K562 (cell line): ENCODE data around the gene TOGARAM2. TPM values are rescaled to one million over a fixed set of nuclear protein-coding genes. Genes with fewer than 3 reads are reported as not detected.
A peak's percentile ranks its signal among the peaks of the same experiment; 100 is the strongest.

Experiments
- ATAC-seq: fragments of 200-7000 bp; cut with Tn5 transposase; 3 replicates; pipeline ENCODE4 v1.9.1; 2020; ENCODE audit warnings: moderate library complexity
- BruUV-seq: library from RNA; stranded (reverse); fragments of 400-500 nt; replicated peaks from 2 replicates; lab custom pipeline; 2021; lab: Mats Ljungman, UMichigan
- CTCF ChIA-PET: fragments of 300-600 bp; formaldehyde crosslinking; extraction: SDS; loops from one replicate; lab custom pipeline; 2021; ENCODE audit warnings: low intra/inter-chr PET ratio; lab: Yijun Ruan, JAX
- POLR2A ChIA-PET: fragments of 300-600, 350-650 bp; sonication (Branson Sonifier 250); formaldehyde crosslinking; extraction: SDS; loops from one replicate; lab custom pipeline; 2021; ENCODE audit warnings: antibody characterized with exemption, inconsistent platforms; lab: Yijun Ruan, JAX
- DNase-seq, 4 experiments: peaks; one replicate each; pipeline versions ENCODE4 v3.0.0 to v3.0.0-alpha.2; 2011 to 2018; ENCODE audit warnings: low spot score in 3 of 4, mixed read lengths in 3 of 4; ENCODE audit errors: extremely low read depth in 1 of 4
- FAIRE-seq: peaks from 2 replicates; lab custom pipeline; 2011; peaks lifted over from hg19 to GRCh38; lab: Jason Lieb, UNC
- H2AFZ ChIP-seq: 2 replicates; pipeline ENCODE4 v1.6.0; 2011; ENCODE audit warnings: low read depth, low read length, control low read depth, inconsistent platforms
- H3K27ac ChIP-seq: fragments of 200-600 bp; 3 replicates; pipeline ENCODE4 v1.8.0; 2011; ENCODE audit warnings: low read depth, mild to moderate bottlenecking, control low read depth, inconsistent platforms, low read length, moderate library complexity, mixed read lengths; ENCODE audit errors: extremely low read depth
- H3K27me3 ChIP-seq, 2 experiments: fragments of 300-600 bp in 1 of 2; 2 replicates in 1 of 2; 3 replicates in 1 of 2; pipeline versions ENCODE4 v1.6.0 to v1.8.0; 2011; ENCODE audit warnings: inconsistent platforms in 2 of 2, low read length in 2 of 2, mild to moderate bottlenecking in 1 of 2, mixed read lengths in 1 of 2, moderate library complexity in 1 of 2; ENCODE audit not compliant: control insufficient read depth in 2 of 2, insufficient read depth in 2 of 2
- H3K36me3 ChIP-seq: fragments of 300-600 bp; 3 replicates; pipeline ENCODE4 v1.8.0; 2011; ENCODE audit warnings: mild to moderate bottlenecking, low read length, inconsistent platforms; ENCODE audit not compliant: control insufficient read depth, insufficient read depth
- H3K4me1 ChIP-seq, 2 experiments: fragments of 200-600 bp in 1 of 2; replicated peaks in 1 of 2; 2 replicates in 1 of 2; 3 replicates in 1 of 2; pipeline versions ENCODE4 v1.5.1 to v1.8.0; 2011; ENCODE audit warnings: inconsistent platforms in 2 of 2, low read length in 2 of 2, mild to moderate bottlenecking in 1 of 2, mixed read lengths in 1 of 2, moderate library complexity in 1 of 2; ENCODE audit not compliant: control insufficient read depth in 2 of 2, insufficient read depth in 2 of 2
- H3K4me2 ChIP-seq: 2 replicates; pipeline ENCODE4 v1.6.1; 2011; ENCODE audit warnings: low read length, control low read depth, inconsistent platforms, mixed read lengths; ENCODE audit not compliant: insufficient read depth
- H3K4me3 ChIP-seq: fragments of 200-600 bp; sonication (generic), shearing (Covaris generic); 2 replicates; pipeline ENCODE4 v1.5.1; 2016; ENCODE audit warnings: control low read depth, inconsistent platforms
- H3K79me2 ChIP-seq: fragments of 200-600 bp; 3 replicates; pipeline ENCODE4 v1.8.0; 2011; ENCODE audit warnings: low read length, inconsistent platforms; ENCODE audit not compliant: control insufficient read depth, insufficient read depth
- H3K9ac ChIP-seq, 2 experiments: 2 replicates each; pipeline versions ENCODE4 v1.6.0 to v1.6.1; 2011; ENCODE audit warnings: low read depth in 2 of 2, low read length in 2 of 2, control low read depth in 1 of 2, inconsistent platforms in 1 of 2, mild to moderate bottlenecking in 1 of 2, mixed read lengths in 1 of 2; ENCODE audit not compliant: insufficient read depth in 1 of 2
- H3K9me1 ChIP-seq: one replicate; pipeline ENCODE4 v1.6.0; 2011; ENCODE audit warnings: inconsistent platforms, mild to moderate bottlenecking, low read length, moderate library complexity; ENCODE audit not compliant: control insufficient read depth, insufficient read depth
- H3K9me3 ChIP-seq: replicated peaks from 2 replicates; pipeline ENCODE4 v1.5.1; 2011; ENCODE audit warnings: low read depth, low read length, inconsistent platforms; ENCODE audit not compliant: control insufficient read depth, insufficient read depth
- H4K20me1 ChIP-seq: replicated peaks from 2 replicates; pipeline ENCODE4 v1.6.1; 2011; ENCODE audit warnings: low read length, inconsistent platforms, mixed read lengths; ENCODE audit not compliant: control insufficient read depth, insufficient read depth
- ADNP ChIP-seq: fragments of 200-800 bp; sonication (Bioruptor generic); IDR thresholded peaks from 2 replicates; pipeline ENCODE4 v1.6.1; 2016; ENCODE audit warnings: missing genetic modification characterization, missing compliant biosample characterization
- ASH1L ChIP-seq: fragments of 450-650 bp; IDR thresholded peaks from 2 replicates; pipeline ENCODE4 v1.6.1; 2018; ENCODE audit warnings: borderline replicate concordance, mild to moderate bottlenecking, low read depth; ENCODE audit not compliant: partially characterized antibody
- CBX5 ChIP-seq: IDR thresholded peaks from 2 replicates; pipeline ENCODE4 v1.6.1; 2014; ENCODE audit warnings: low read depth, borderline replicate concordance
- CHAMP1 ChIP-seq: fragments of 450-650 bp; IDR thresholded peaks from 2 replicates; pipeline ENCODE4 v1.6.1; 2016; ENCODE audit warnings: mild to moderate bottlenecking
- CREM ChIP-seq: IDR thresholded peaks from 2 replicates; pipeline ENCODE4 v1.6.1; 2014; ENCODE audit warnings: antibody characterized with exemption, low read depth
- L3MBTL2 ChIP-seq: fragments of 450-650 bp; IDR thresholded peaks from 2 replicates; pipeline ENCODE4 v1.6.1; 2016; ENCODE audit warnings: mild to moderate bottlenecking, moderate library complexity
- MAFK ChIP-seq: IDR thresholded peaks from 2 replicates; pipeline ENCODE4 v1.6.1; 2011; ENCODE audit warnings: low read length, improper control_type of control experiment
- MCM3 ChIP-seq: fragments of 450-650 bp; IDR thresholded peaks from 2 replicates; pipeline ENCODE4 v1.6.1; 2016
- MLX ChIP-seq, 2 experiments: fragments of 450-650 bp in 1 of 2; sonication (generic) in 1 of 2; formaldehyde crosslinking; conservative IDR thresholded peaks; 2 replicates each; pipeline versions ENCODE4 v1.4.0 to v1.8.1; 2020 to 2022; ENCODE audit warnings: mild to moderate bottlenecking in 1 of 2, missing genetic modification reagents in 1 of 2
- NELFE ChIP-seq: IDR thresholded peaks from 2 replicates; pipeline ENCODE4 v1.6.1; 2011; ENCODE audit warnings: mild to moderate bottlenecking; ENCODE audit not compliant: insufficient read depth, insufficient read length
- RBM39 ChIP-seq: fragments of 200-400 bp; formaldehyde crosslinking; optimal IDR thresholded peaks from 2 replicates; pipeline ENCODE3; 2018; ENCODE audit warnings: low read depth, low read length
- THAP7 ChIP-seq: fragments of 250-450 bp; sonication (Bioruptor Pico); IDR thresholded peaks from 2 replicates; pipeline ENCODE4 v1.5.0; 2021
- WGBS: fragments of 100-300 bp; shearing (Covaris generic); methylation state at CpG from one replicate; pipeline ENCODE4 v1.1.6; 2016; ENCODE audit warnings: low coverage, mixed read lengths; ENCODE audit not compliant: insufficient coverage; ENCODE audit errors: missing lambda C conversion rate; 5-methylcytosine and 5-hydroxymethylcytosine counted together
- in situ Hi-C: fragments of 300-500 bp; cut with MboI; formaldehyde crosslinking; loops from 4 replicates; pipeline ENCODE4 v1.15.0; 2018; ENCODE audit warnings: inconsistent platforms, mixed read lengths
- intact Hi-C: fragments of 100-400 bp; cut with micrococcal nuclease; formaldehyde crosslinking; loops from 2 replicates; pipeline ENCODE4 v1.14.2; 2022
- polyA plus RNA-seq, 8 experiments: library from polyadenylated mRNA; depleted of rRNA in 4 of 8; stranded (reverse) in 5 of 8; unstranded in 3 of 8; fragments of >200 nt; fragmentation: Nextera tagmentation in 2 of 8; fragmentation: Illumina TruSeq in 1 of 8; extraction: Ambion mirVana in 2 of 8; extraction: Trizol in 1 of 8; gene quantifications; 2 replicates each; pipeline versions ENCODE4 v1.2.1 to v1.2.3, GENCODE V29; 2011 to 2014; ENCODE audit warnings: inconsistent platforms in 1 of 8, missing spikeins in 1 of 8
- total RNA-seq, 7 experiments: library from RNA; depleted of rRNA in 6 of 7; stranded (reverse); fragments of >200 nt in 6 of 7; fragmentation: Illumina TruSeq in 2 of 7; extraction: Trizol in 2 of 7; gene quantifications; 2 replicates each; pipeline versions ENCODE4 v1.2.1 to v1.2.3, GENCODE V29; 2011 to 2021; ENCODE audit warnings: low replicate concordance in 1 of 7

TOGARAM2 gene
- total and polyA plus RNA-seq, 9 of the 15 experiments (the other 6 are each of a cell fraction or from before 2014, with no cell fraction given), result not detected

- TF ChIP-seq MLX (CRISPR knock-in tag; conservative IDR thresholded peaks at IDR 0.05), result no peak
Observed at GRCh38 chr2:29014811-29015421, 33.8 kb downstream of the TOGARAM2 start (continued).

- ChIA-PET CTCF (no interaction called here), POLR2A (interaction anchor here (0.6 to 1.4 kb wide), 6 partner anchors 11 to 851 kb away, joined by 3 to 5 read pairs (median 3); no protein-coding TSS in a partner anchor)
- Histone ChIP-seq H3K27ac (no peak overlapping the region), H3K4me1 (peaks cover 0 to 3% of the 10 kb centered on the region in 2 experiments; a peak in 2 of 5 replicates), H3K79me2 (no peaks in the 10 kb centered on the region), H3K27me3 (peaks cover 45 to 90% of the 10 kb centered on the region in 2 experiments), H3K4me2 (no peak overlapping the region), H3K9me3 (no peaks in the 10 kb centered on the region), H4K20me1 (no peaks in the 10 kb centered on the region), H3K9me1 (peaks cover 4% of the 10 kb centered on the region), H3K9ac (peak overlapping the region in 1 of 2 experiments; percentile 26; a peak in 1 of 4 replicates), H3K36me3 (no peaks in the 10 kb centered on the region), H3K4me3 (no peak overlapping the region), H2AFZ (no peak overlapping the region)
- TF ChIP-seq MCM3 (no peak), ADNP (no peak), ASH1L (no peak), RBM39 (no peak), L3MBTL2 (no peak), CHAMP1 (no peak), THAP7 (CRISPR knock-in tag) (no peak), CREM (no peak), CBX5 (no peak), NELFE (no peak), MAFK (no peak)
- no TSS peak for BruUV-seq
- 0% methylated on average over 15 of the region's 17 CpGs for WGBS
- in situ Hi-C loops (no loop called here), intact Hi-C loops (no loop called here)
- ATAC-seq, result no peak
- FAIRE-seq, result no peak
- DNase-seq, result no peak
Observed at GRCh38 chr2:29015701-29016470, 34.8 kb downstream of the TOGARAM2 start.
